ENCODE data around the gene USP17L15. TPM values are rescaled to one million over a fixed set of nuclear protein-coding genes. Genes with fewer than 3 reads are reported as not detected.
"Not testable (repeated sequence)": the region's sequence is repeated elsewhere in the genome, so short reads cannot be mapped to it uniquely, and the experiment has no call there.

Gene USP17L15
- total and polyA plus RNA-seq, 2 of the 4 experiments (the other 2 are of a cell fraction) = not detected

- BruUV-seq (replicated peaks); H3K27me3 ChIP-seq (ENCODE audit: control insufficient read depth, insufficient read depth, low read length); H4K5ac ChIP-seq (ENCODE audit: low read depth, low read length); H3K27ac ChIP-seq (ENCODE audit: insufficient read depth, low read length); H2BK15ac ChIP-seq (ENCODE audit: low read depth, low read length); H3K23ac ChIP-seq (ENCODE audit: low read depth, low read length); H3K9ac ChIP-seq (ENCODE audit: low read depth, low read length); H2AK9ac ChIP-seq (replicated peaks; ENCODE audit: low read depth, low read length, poor library complexity); H2AFZ ChIP-seq (replicated peaks; ENCODE audit: low read length, poor library complexity); H2BK5ac ChIP-seq (ENCODE audit: low read depth, low read length, poor library complexity, severe bottlenecking); dilution Hi-C loops (cut with HindIII; ENCODE audit: low sequenced_read_pairs, unreplicated experiment); H3K9me1 ChIP-seq (ENCODE audit: insufficient read depth, low read length); H3K79me1 ChIP-seq (ENCODE audit: low read depth in 1 of 2, low read length in 2 of 2); H3K36me3 ChIP-seq (ENCODE audit: control insufficient read depth, insufficient read depth, low read length); H2BK20ac ChIP-seq (ENCODE audit: low read depth, low read length); H3K9me3 ChIP-seq (ENCODE audit: control insufficient read depth, insufficient read depth, low read length); H3K4me2 ChIP-seq (ENCODE audit: low read depth, low read length); intact Hi-C loops (cut with micrococcal nuclease); H3K4me3 ChIP-seq (ENCODE audit: insufficient read depth, low read depth, low read length); H3K56ac ChIP-seq (ENCODE audit: extremely low read depth, insufficient read depth, low read length); H3K18ac ChIP-seq (ENCODE audit: low read depth, low read length); ATAC-seq (ENCODE audit: low read depth); H4K8ac ChIP-seq (ENCODE audit: low read depth in 2 of 2, low read length in 2 of 2); H4K20me1 ChIP-seq (ENCODE audit: insufficient read depth, low read length); H2BK120ac ChIP-seq (ENCODE audit: low read depth, low read length); CTCF ChIA-PET; H2AK5ac ChIP-seq (ENCODE audit: low read depth, low read length); H3K4me1 ChIP-seq (ENCODE audit: control insufficient read depth, insufficient read depth, low read length); in situ Hi-C loops (cut with MboI; ENCODE audit: low sequenced_read_pairs); H4K91ac ChIP-seq (ENCODE audit: insufficient read depth, low read depth, low read length); H3K4ac ChIP-seq (ENCODE audit: low read depth, low read length); POLR2A ChIA-PET (ENCODE audit: unreplicated experiment); DNase-seq; H3K14ac ChIP-seq (replicated peaks; ENCODE audit: low read depth, low read length): not testable (repeated sequence)
- 0% methylated on average over 1 of the region's 10 CpGs; no CpG with 5 or more reads in 1 of the 2 experiments for WGBS, 2 experiments (ENCODE audit: extremely low coverage in 2 of 2, insufficient read length in 1 of 2)
These were observed 37.5 kb downstream of the USP17L15 start for GRCh38 chr4:9271719-9272118.

Other genes with a start within 250 kb of the USP17L15 start
- not detected in 2 replicates for gene FAM90A26, start 64.0 kb upstream of the USP17L15 start, total RNA-seq (2012; rRNA removed)
- gene FAM90A26, start 64.0 kb upstream of the USP17L15 start, polyA plus RNA-seq (2012; rRNA removed) = not detected in 2 replicates
- not detected in 2 replicates for gene USP17L10, start 23.7 kb upstream of the USP17L15 start, total RNA-seq (2012; rRNA removed)
- gene USP17L10, start 23.7 kb upstream of the USP17L15 start, polyA plus RNA-seq (2012; rRNA removed) = not detected in 2 replicates
- gene USP17L11, start 19.0 kb upstream of the USP17L15 start, total RNA-seq (2012; rRNA removed) = not detected in 2 replicates
- gene USP17L11, start 19.0 kb upstream of the USP17L15 start, polyA plus RNA-seq (2012; rRNA removed) = not detected in 2 replicates
- not detected in 2 replicates for gene USP17L12, start 14.2 kb upstream of the USP17L15 start, total RNA-seq (2012; rRNA removed)
- not detected in 2 replicates for gene USP17L12, start 14.2 kb upstream of the USP17L15 start, polyA plus RNA-seq (2012; rRNA removed)
- not detected in 2 replicates for gene USP17L13, start 9.5 kb upstream of the USP17L15 start, total RNA-seq (2012; rRNA removed)
- not detected in 2 replicates for gene USP17L13, start 9.5 kb upstream of the USP17L15 start, polyA plus RNA-seq (2012; rRNA removed)
- gene USP17L17, start 9.5 kb downstream of the USP17L15 start, total RNA-seq (2012; rRNA removed) = not detected in 2 replicates
- not detected in 2 replicates for gene USP17L17, start 9.5 kb downstream of the USP17L15 start, polyA plus RNA-seq (2012; rRNA removed)
- not detected in 2 replicates for gene USP17L18, start 14.2 kb downstream of the USP17L15 start, total RNA-seq (2012; rRNA removed)
- not detected in 2 replicates for gene USP17L18, start 14.2 kb downstream of the USP17L15 start, polyA plus RNA-seq (2012; rRNA removed)
- gene USP17L19, start 19.0 kb downstream of the USP17L15 start, total RNA-seq (2012; rRNA removed) = not detected in 2 replicates
- gene USP17L19, start 19.0 kb downstream of the USP17L15 start, polyA plus RNA-seq (2012; rRNA removed) = not detected in 2 replicates
- not detected in 2 replicates for gene USP17L20, start 23.7 kb downstream of the USP17L15 start, total RNA-seq (2012; rRNA removed)
- gene USP17L20, start 23.7 kb downstream of the USP17L15 start, polyA plus RNA-seq (2012; rRNA removed) = not detected in 2 replicates
- not detected in 2 replicates for gene USP17L21, start 28.5 kb downstream of the USP17L15 start, total RNA-seq (2012; rRNA removed)
- gene USP17L21, start 28.5 kb downstream of the USP17L15 start, polyA plus RNA-seq (2012; rRNA removed) = not detected in 2 replicates
- not detected in 2 replicates for gene USP17L22, start 33.2 kb downstream of the USP17L15 start, total RNA-seq (2012; rRNA removed)
- gene USP17L22, start 33.2 kb downstream of the USP17L15 start, polyA plus RNA-seq (2012; rRNA removed) = not detected in 2 replicates
- gene USP17L24, start 90.8 kb downstream of the USP17L15 start, total RNA-seq (2012; rRNA removed) = not detected in 2 replicates
- gene USP17L24, start 90.8 kb downstream of the USP17L15 start, polyA plus RNA-seq (2012; rRNA removed) = not detected in 2 replicates
- not detected in 2 replicates for gene USP17L25, start 95.5 kb downstream of the USP17L15 start, total RNA-seq (2012; rRNA removed)
- not detected in 2 replicates for gene USP17L25, start 95.5 kb downstream of the USP17L15 start, polyA plus RNA-seq (2012; rRNA removed)
- gene USP17L26, start 100.3 kb downstream of the USP17L15 start, total RNA-seq (2012; rRNA removed) = not detected in 2 replicates
- not detected in 2 replicates for gene USP17L26, start 100.3 kb downstream of the USP17L15 start, polyA plus RNA-seq (2012; rRNA removed)
- not detected in 2 replicates for gene USP17L5, start 105.0 kb downstream of the USP17L15 start, total RNA-seq (2012; rRNA removed)
- gene USP17L5, start 105.0 kb downstream of the USP17L15 start, polyA plus RNA-seq (2012; rRNA removed) = not detected in 2 replicates
- gene USP17L27, start 109.8 kb downstream of the USP17L15 start, total RNA-seq (2012; rRNA removed) = not detected in 2 replicates
- not detected in 2 replicates for gene USP17L27, start 109.8 kb downstream of the USP17L15 start, polyA plus RNA-seq (2012; rRNA removed)
- not detected in 2 replicates for gene USP17L28, start 114.5 kb downstream of the USP17L15 start, total RNA-seq (2012; rRNA removed)
- not detected in 2 replicates for gene USP17L28, start 114.5 kb downstream of the USP17L15 start, polyA plus RNA-seq (2012; rRNA removed)
- gene USP17L29, start 119.3 kb downstream of the USP17L15 start, total RNA-seq (2012; rRNA removed) = not detected in 2 replicates
- not detected in 2 replicates for gene USP17L29, start 119.3 kb downstream of the USP17L15 start, polyA plus RNA-seq (2012; rRNA removed)
- not detected in 2 replicates for gene USP17L30, start 128.7 kb downstream of the USP17L15 start, total RNA-seq (2012; rRNA removed)
- not detected in 2 replicates for gene USP17L30, start 128.7 kb downstream of the USP17L15 start, polyA plus RNA-seq (2012; rRNA removed)
- gene DEFB131A, start 210.0 kb downstream of the USP17L15 start, total RNA-seq (2012; rRNA removed) = not detected in 2 replicates
- not detected in 2 replicates for gene DEFB131A, start 210.0 kb downstream of the USP17L15 start, polyA plus RNA-seq (2012; rRNA removed)

Measured in IMR-90 (cell line).